ENCODE measurements around the gene PCMTD2. TPM values are rescaled to one million over a fixed set of nuclear protein-coding genes. Genes with fewer than 3 reads are reported as not detected.
A peak's percentile ranks its signal among the peaks of the same experiment; 100 is the strongest.

Gene PCMTD2
- polyA plus RNA-seq, 1 of the 3 experiments (the other 2 are of a cell fraction): 50.7 TPM

- Histone ChIP-seq H3K9me3 (no peaks in the 10 kb centered on the region), H3K79me2 (ENCODE audit: insufficient read depth) (no peaks in the 10 kb centered on the region), H3K9ac (no peak overlapping the region), H2AFZ (ENCODE audit: low read depth) (no peak overlapping the region), H3K4me2 (no peak overlapping the region), H3K27ac (ENCODE audit: low read depth in 2 of 2, low read length in 1 of 2) (peak overlapping the region in 1 of 2 experiments; percentile 47; a peak in 2 of 4 replicates), H4K20me1 (ENCODE audit: insufficient read depth) (no peaks in the 10 kb centered on the region), H3K4me3 (ENCODE audit: low read depth in 2 of 2, low read length in 1 of 2) (no peak overlapping the region), H3K4me1 (ENCODE audit: control insufficient read depth in 1 of 2, insufficient read depth in 2 of 2, low read depth in 1 of 2, low read length in 1 of 2) (peaks cover 0 to 50% of the 10 kb centered on the region in 2 experiments; a peak in 1 of 4 replicates), H3K9me2 (no peaks in the 10 kb centered on the region), H3K27me3 (ENCODE audit: insufficient read depth) (peaks cover 11% of the 10 kb centered on the region), H3F3A (replicated peaks; ENCODE audit: insufficient read depth) (no peaks in the 10 kb centered on the region), H3K36me3 (replicated peaks in 1 of 2; ENCODE audit: control insufficient read depth in 1 of 2, insufficient read depth in 2 of 2, low read length in 1 of 2) (no peaks in the 10 kb centered on the region)
- 31% methylated on average over 5 of the region's 6 CpGs for whole genome bisulfite sequencing (ENCODE audit: low lambda C conversion rate)
- CTCF ChIA-PET: no interaction called here
- DNase-seq: peak; percentile 65
- POLR2A ChIA-PET: no interaction called here
- peak; percentile 47; the same call in 1 of the 2 replicates for TF ChIP-seq MXI1 (IDR thresholded peaks at IDR 0.05; ENCODE audit: low read depth, low read length)
- TF ChIP-seq CHD2 (IDR thresholded peaks at IDR 0.05; ENCODE audit: low read length, partially characterized antibody): peak; percentile 12
- TF ChIP-seq RAD21 (IDR thresholded peaks at IDR 0.05; ENCODE audit: low read length): no peak
- no peak for TF ChIP-seq JUND (IDR thresholded peaks at IDR 0.05)
- no peak for TF ChIP-seq GABPA (IDR thresholded peaks at IDR 0.05; ENCODE audit: low read depth)
- TF ChIP-seq GATA2 (CRISPR knock-in tag; IDR thresholded peaks at IDR 0.05): 0 out of 2 replicates have a peak, but pooled peaks have one; percentile 8
Observed at GRCh38 chr20:64214952-64215351, 40.6 kb upstream of the PCMTD2 start.

- Histone ChIP-seq H3K4me1 (ENCODE audit: control insufficient read depth in 1 of 2, insufficient read depth in 2 of 2, low read depth in 1 of 2, low read length in 1 of 2) (peaks cover 0 to 49% of the 10 kb centered on the region in 2 experiments; a peak in 1 of 4 replicates), H3K4me2 (no peak overlapping the region), H3K27ac (ENCODE audit: low read depth in 2 of 2, low read length in 1 of 2) (no peak overlapping the region), H3K9me3 (no peaks in the 10 kb centered on the region), H3K4me3 (ENCODE audit: low read depth in 2 of 2, low read length in 1 of 2) (no peak overlapping the region), H3K79me2 (ENCODE audit: insufficient read depth) (no peaks in the 10 kb centered on the region), H3K27me3 (ENCODE audit: insufficient read depth) (peaks cover 8% of the 10 kb centered on the region), H3K36me3 (replicated peaks in 1 of 2; ENCODE audit: control insufficient read depth in 1 of 2, insufficient read depth in 2 of 2, low read length in 1 of 2) (no peaks in the 10 kb centered on the region), H3F3A (replicated peaks; ENCODE audit: insufficient read depth) (no peaks in the 10 kb centered on the region), H3K9ac (no peak overlapping the region), H2AFZ (ENCODE audit: low read depth) (no peak overlapping the region), H4K20me1 (ENCODE audit: insufficient read depth) (no peaks in the 10 kb centered on the region), H3K9me2 (no peaks in the 10 kb centered on the region)
- TF ChIP-seq CHD2 (IDR thresholded peaks at IDR 0.05; ENCODE audit: low read length, partially characterized antibody) (no peak), SMC3 (IDR thresholded peaks at IDR 0.05; ENCODE audit: low read depth, low read length) (no peak), POLR2AphosphoS5 (IDR thresholded peaks at IDR 0.05; ENCODE audit: low read depth, low read length) (no peak), RAD21 (IDR thresholded peaks at IDR 0.05; ENCODE audit: low read length) (no peak), NFIC (IDR thresholded peaks at IDR 0.05; ENCODE audit: borderline replicate concordance) (no peak), GABPA (IDR thresholded peaks at IDR 0.05; ENCODE audit: low read depth) (no peak), MEF2A (IDR thresholded peaks at IDR 0.05; ENCODE audit: borderline replicate concordance, low read depth) (no peak), RCOR1 (IDR thresholded peaks at IDR 0.05; ENCODE audit: low read length) (no peak), RFX5 (IDR thresholded peaks at IDR 0.05; ENCODE audit: low read length) (no peak), FOXJ3 (CRISPR knock-in tag; IDR thresholded peaks at IDR 0.05) (no peak), PBX3 (IDR thresholded peaks at IDR 0.05) (no peak)
- POLR2A ChIA-PET: no interaction called here
- CTCF ChIA-PET: interaction anchor here (1.1 to 1.5 kb wide), 3 partner anchors 10 to 47 kb away, joined by 3 read pairs; no protein-coding TSS in a partner anchor
- WGBS (ENCODE audit: low lambda C conversion rate): 35% methylated on average over 3 of the region's 3 CpGs
- DNase-seq: no peak
Observed at GRCh38 chr20:64216036-64216435, 39.5 kb upstream of the PCMTD2 start.
